K562 (cell line): ENCODE results near the gene FAM90A1. TPM values are rescaled to one million over a fixed set of nuclear protein-coding genes. Genes with fewer than 3 reads are reported as not detected.
"Not testable (repeated sequence)": the region's sequence is repeated elsewhere in the genome, so short reads cannot be mapped to it uniquely, and the experiment has no call there.

Source experiments
- ATAC-seq: fragments of 200-7000 bp; cut with Tn5 transposase; 3 replicates; pipeline ENCODE4 v1.9.1; 2020; ENCODE audit warnings: moderate library complexity
- BruUV-seq: library from RNA; stranded (reverse); fragments of 400-500 nt; replicated peaks from 2 replicates; lab custom pipeline; 2021; lab: Mats Ljungman, UMichigan
- CTCF ChIA-PET: fragments of 300-600 bp; formaldehyde crosslinking; extraction: SDS; loops from one replicate; lab custom pipeline; 2021; ENCODE audit warnings: low intra/inter-chr PET ratio; lab: Yijun Ruan, JAX
- POLR2A ChIA-PET: fragments of 300-600, 350-650 bp; sonication (Branson Sonifier 250); formaldehyde crosslinking; extraction: SDS; loops from one replicate; lab custom pipeline; 2021; ENCODE audit warnings: antibody characterized with exemption, inconsistent platforms; lab: Yijun Ruan, JAX
- DNase-seq, 4 experiments: peaks; one replicate each; pipeline versions ENCODE4 v3.0.0 to v3.0.0-alpha.2; 2011 to 2018; ENCODE audit warnings: low spot score in 3 of 4, mixed read lengths in 3 of 4; ENCODE audit errors: extremely low read depth in 1 of 4
- FAIRE-seq: peaks from 2 replicates; lab custom pipeline; 2011; peaks lifted over from hg19 to GRCh38; lab: Jason Lieb, UNC
- H2AFZ ChIP-seq: 2 replicates; pipeline ENCODE4 v1.6.0; 2011; ENCODE audit warnings: low read depth, low read length, control low read depth, inconsistent platforms
- H3K27ac ChIP-seq: fragments of 200-600 bp; 3 replicates; pipeline ENCODE4 v1.8.0; 2011; ENCODE audit warnings: low read depth, mild to moderate bottlenecking, control low read depth, inconsistent platforms, low read length, moderate library complexity, mixed read lengths; ENCODE audit errors: extremely low read depth
- H3K27me3 ChIP-seq, 2 experiments: fragments of 300-600 bp in 1 of 2; 2 replicates in 1 of 2; 3 replicates in 1 of 2; pipeline versions ENCODE4 v1.6.0 to v1.8.0; 2011; ENCODE audit warnings: inconsistent platforms in 2 of 2, low read length in 2 of 2, mild to moderate bottlenecking in 1 of 2, mixed read lengths in 1 of 2, moderate library complexity in 1 of 2; ENCODE audit not compliant: control insufficient read depth in 2 of 2, insufficient read depth in 2 of 2
- H3K36me3 ChIP-seq: fragments of 300-600 bp; 3 replicates; pipeline ENCODE4 v1.8.0; 2011; ENCODE audit warnings: mild to moderate bottlenecking, low read length, inconsistent platforms; ENCODE audit not compliant: control insufficient read depth, insufficient read depth
- H3K4me1 ChIP-seq, 2 experiments: fragments of 200-600 bp in 1 of 2; replicated peaks in 1 of 2; 2 replicates in 1 of 2; 3 replicates in 1 of 2; pipeline versions ENCODE4 v1.5.1 to v1.8.0; 2011; ENCODE audit warnings: inconsistent platforms in 2 of 2, low read length in 2 of 2, mild to moderate bottlenecking in 1 of 2, mixed read lengths in 1 of 2, moderate library complexity in 1 of 2; ENCODE audit not compliant: control insufficient read depth in 2 of 2, insufficient read depth in 2 of 2
- H3K4me2 ChIP-seq: 2 replicates; pipeline ENCODE4 v1.6.1; 2011; ENCODE audit warnings: low read length, control low read depth, inconsistent platforms, mixed read lengths; ENCODE audit not compliant: insufficient read depth
- H3K4me3 ChIP-seq: fragments of 200-600 bp; sonication (generic), shearing (Covaris generic); 2 replicates; pipeline ENCODE4 v1.5.1; 2016; ENCODE audit warnings: control low read depth, inconsistent platforms
- H3K79me2 ChIP-seq: fragments of 200-600 bp; 3 replicates; pipeline ENCODE4 v1.8.0; 2011; ENCODE audit warnings: low read length, inconsistent platforms; ENCODE audit not compliant: control insufficient read depth, insufficient read depth
- H3K9ac ChIP-seq, 2 experiments: 2 replicates each; pipeline versions ENCODE4 v1.6.0 to v1.6.1; 2011; ENCODE audit warnings: low read depth in 2 of 2, low read length in 2 of 2, control low read depth in 1 of 2, inconsistent platforms in 1 of 2, mild to moderate bottlenecking in 1 of 2, mixed read lengths in 1 of 2; ENCODE audit not compliant: insufficient read depth in 1 of 2
- H3K9me1 ChIP-seq: one replicate; pipeline ENCODE4 v1.6.0; 2011; ENCODE audit warnings: inconsistent platforms, mild to moderate bottlenecking, low read length, moderate library complexity; ENCODE audit not compliant: control insufficient read depth, insufficient read depth
- H3K9me3 ChIP-seq: replicated peaks from 2 replicates; pipeline ENCODE4 v1.5.1; 2011; ENCODE audit warnings: low read depth, low read length, inconsistent platforms; ENCODE audit not compliant: control insufficient read depth, insufficient read depth
- H4K20me1 ChIP-seq: replicated peaks from 2 replicates; pipeline ENCODE4 v1.6.1; 2011; ENCODE audit warnings: low read length, inconsistent platforms, mixed read lengths; ENCODE audit not compliant: control insufficient read depth, insufficient read depth
- ATF7 ChIP-seq: fragments of 450-650 bp; IDR thresholded peaks from 2 replicates; pipeline ENCODE4 v1.7.1; 2014; ENCODE audit warnings: mild to moderate bottlenecking, moderate library complexity
- CEBPG ChIP-seq, 3 experiments: fragments of 200-800 bp in 1 of 3; sonication (Bioruptor generic) in 1 of 3; sonication (generic) in 1 of 3; formaldehyde crosslinking in 1 of 3; IDR thresholded peaks in 2 of 3; conservative IDR thresholded peaks in 1 of 3; 2 replicates each; pipeline versions ENCODE4 v1.6.1 to v1.8.0; 2016 to 2022; ENCODE audit warnings: missing compliant biosample characterization in 2 of 3, missing genetic modification characterization in 2 of 3, mild to moderate bottlenecking in 1 of 3, missing genetic modification reagents in 1 of 3
- CTBP1 ChIP-seq: fragments of 450-650 bp; IDR thresholded peaks from 2 replicates; pipeline ENCODE4 v1.6.1; 2016; ENCODE audit warnings: borderline replicate concordance
- L3MBTL2 ChIP-seq: fragments of 450-650 bp; IDR thresholded peaks from 2 replicates; pipeline ENCODE4 v1.6.1; 2016; ENCODE audit warnings: mild to moderate bottlenecking, moderate library complexity
- NR2C1 ChIP-seq, 2 experiments: fragments of 450-650 bp; IDR thresholded peaks; 2 replicates each; pipeline ENCODE4 v1.6.1; 2017; ENCODE audit warnings: mild to moderate bottlenecking in 2 of 2, antibody characterized with exemption in 1 of 2, inconsistent platforms in 1 of 2, missing compliant biosample characterization in 1 of 2, missing genetic modification characterization in 1 of 2
- TRIM24 ChIP-seq, 2 experiments: fragments of 450-650 bp; IDR thresholded peaks; 2 replicates each; pipeline ENCODE4 v1.6.1; 2016
- ZNF175 ChIP-seq: fragments of 200-800 bp; sonication (Bioruptor generic); IDR thresholded peaks from 2 replicates; pipeline ENCODE4 v1.6.1; 2016; ENCODE audit warnings: low read depth, mild to moderate bottlenecking, missing genetic modification characterization, missing compliant biosample characterization
- WGBS: fragments of 100-300 bp; shearing (Covaris generic); methylation state at CpG from one replicate; pipeline ENCODE4 v1.1.6; 2016; ENCODE audit warnings: low coverage, mixed read lengths; ENCODE audit not compliant: insufficient coverage; ENCODE audit errors: missing lambda C conversion rate; 5-methylcytosine and 5-hydroxymethylcytosine counted together
- in situ Hi-C: fragments of 300-500 bp; cut with MboI; formaldehyde crosslinking; loops from 4 replicates; pipeline ENCODE4 v1.15.0; 2018; ENCODE audit warnings: inconsistent platforms, mixed read lengths
- intact Hi-C: fragments of 100-400 bp; cut with micrococcal nuclease; formaldehyde crosslinking; loops from 2 replicates; pipeline ENCODE4 v1.14.2; 2022
- polyA plus RNA-seq, 8 experiments: library from polyadenylated mRNA; depleted of rRNA in 4 of 8; stranded (reverse) in 5 of 8; unstranded in 3 of 8; fragments of >200 nt; fragmentation: Nextera tagmentation in 2 of 8; fragmentation: Illumina TruSeq in 1 of 8; extraction: Ambion mirVana in 2 of 8; extraction: Trizol in 1 of 8; gene quantifications; 2 replicates each; pipeline versions ENCODE4 v1.2.1 to v1.2.3, GENCODE V29; 2011 to 2014; ENCODE audit warnings: inconsistent platforms in 1 of 8, missing spikeins in 1 of 8
- total RNA-seq, 7 experiments: library from RNA; depleted of rRNA in 6 of 7; stranded (reverse); fragments of >200 nt in 6 of 7; fragmentation: Illumina TruSeq in 2 of 7; extraction: Trizol in 2 of 7; gene quantifications; 2 replicates each; pipeline versions ENCODE4 v1.2.1 to v1.2.3, GENCODE V29; 2011 to 2021; ENCODE audit warnings: low replicate concordance in 1 of 7
- TF ChIP-seq, protein P1 (sequence below): fragments of 450-650 bp; formaldehyde crosslinking; IDR thresholded peaks from 2 replicates; pipeline ENCODE4 v1.4.0; 2022; ENCODE audit warnings: mild to moderate bottlenecking, moderate library complexity
- TF ChIP-seq, protein P2 (sequence below), 2 experiments: fragments of 450-650 bp in 1 of 2; sonication (generic) in 1 of 2; formaldehyde crosslinking in 1 of 2; IDR thresholded peaks in 1 of 2; conservative IDR thresholded peaks in 1 of 2; 2 replicates each; pipeline versions ENCODE4 v1.6.1 to v1.8.1; 2016 to 2023; ENCODE audit warnings: mild to moderate bottlenecking in 2 of 2, moderate library complexity in 2 of 2, inconsistent platforms in 1 of 2, missing genetic modification reagents in 1 of 2

Gene FAM90A1
- total and polyA plus RNA-seq, 9 of the 15 experiments (the other 6 are each of a cell fraction or from before 2014, with no cell fraction given) = 0.01 to 0.16 (median 0.04) TPM; not detected in 4

DNA sequence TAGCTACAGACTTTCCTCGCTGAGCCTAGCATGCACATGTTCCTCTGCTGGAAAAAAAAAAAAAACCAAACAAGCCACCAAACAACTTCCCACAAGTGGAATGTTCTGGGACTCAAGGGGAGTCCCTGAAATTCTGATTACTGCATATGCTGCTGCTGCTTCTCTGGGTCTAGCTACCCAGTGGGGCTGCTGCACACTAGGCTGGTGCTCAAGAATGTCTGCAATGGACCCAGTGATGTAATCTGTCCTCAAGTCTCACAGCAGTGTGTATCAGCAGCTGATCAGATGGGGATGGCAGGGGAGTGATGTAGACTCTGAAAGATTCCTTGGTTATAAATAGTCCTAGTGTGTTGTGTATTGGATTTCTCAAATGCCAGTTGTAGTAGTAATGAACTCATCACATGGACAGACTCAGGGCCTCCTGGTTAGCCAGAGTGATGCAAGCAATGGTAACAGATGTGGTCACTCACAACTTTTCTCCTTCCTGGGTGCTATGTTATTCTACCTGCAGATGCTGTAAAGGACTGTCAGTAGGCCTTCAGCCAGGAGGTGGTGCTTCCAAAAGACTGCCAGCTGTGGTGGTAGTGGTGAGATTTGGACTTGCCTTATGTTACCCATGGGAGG lies 29.6 kb downstream of the FAM90A1 start:
- BruUV-seq; H3K4me2 ChIP-seq; H3K9me1 ChIP-seq; H2AFZ ChIP-seq; CTCF ChIA-PET; POLR2A ChIA-PET; in situ Hi-C loops; H3K4me1 ChIP-seq; H4K20me1 ChIP-seq; H3K9me3 ChIP-seq; H3K36me3 ChIP-seq; FAIRE-seq; H3K9ac ChIP-seq; ATAC-seq; H3K27ac ChIP-seq; intact Hi-C loops; DNase-seq; H3K4me3 ChIP-seq; H3K27me3 ChIP-seq; H3K79me2 ChIP-seq; TF ChIP-seq NR2C1 (IDR thresholded peaks at IDR 0.05): not testable (repeated sequence)
- TF ChIP-seq TRIM24 (IDR thresholded peaks at IDR 0.05) = peak in 1 of 2 experiments; percentile 39; a peak in 2 of 4 replicates
- 0 out of 2 replicates have a peak, but pooled peaks have one; percentile 33 for TF ChIP-seq L3MBTL2
- 0 out of 2 replicates have a peak, but pooled peaks have one; percentile 20 for TF ChIP-seq CTBP1
- peak; percentile 60; the same call in 1 of the 2 replicates for TF ChIP-seq ATF7
- TF ChIP-seq NR2C1 (tag; IDR thresholded peaks at IDR 0.05) = 0 out of 2 replicates have a peak, but pooled peaks have one; percentile 13
- TF ChIP-seq, protein P1, sequence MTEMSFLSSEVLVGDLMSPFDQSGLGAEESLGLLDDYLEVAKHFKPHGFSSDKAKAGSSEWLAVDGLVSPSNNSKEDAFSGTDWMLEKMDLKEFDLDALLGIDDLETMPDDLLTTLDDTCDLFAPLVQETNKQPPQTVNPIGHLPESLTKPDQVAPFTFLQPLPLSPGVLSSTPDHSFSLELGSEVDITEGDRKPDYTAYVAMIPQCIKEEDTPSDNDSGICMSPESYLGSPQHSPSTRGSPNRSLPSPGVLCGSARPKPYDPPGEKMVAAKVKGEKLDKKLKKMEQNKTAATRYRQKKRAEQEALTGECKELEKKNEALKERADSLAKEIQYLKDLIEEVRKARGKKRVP (CRISPR knock-in tag) = 0 out of 2 replicates have a peak, but pooled peaks have one; percentile 26
- peak; percentile 87 for TF ChIP-seq CEBPG (CRISPR knock-in tag; IDR thresholded peaks at IDR 0.05)
- peak in 1 of 2 experiments; percentile 86; a peak in 2 of 4 replicates for TF ChIP-seq CEBPG (tag; conservative IDR thresholded peaks at IDR 0.05 in 1 of 2, IDR thresholded peaks at IDR 0.05 in 1 of 2)
- 0 out of 2 replicates have a peak, but pooled peaks have one; percentile 32 for TF ChIP-seq ZNF175
- TF ChIP-seq, protein P2, sequence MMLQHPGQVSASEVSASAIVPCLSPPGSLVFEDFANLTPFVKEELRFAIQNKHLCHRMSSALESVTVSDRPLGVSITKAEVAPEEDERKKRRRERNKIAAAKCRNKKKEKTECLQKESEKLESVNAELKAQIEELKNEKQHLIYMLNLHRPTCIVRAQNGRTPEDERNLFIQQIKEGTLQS (IDR thresholded peaks at IDR 0.05) = peak; percentile 71; the same call in 1 of the 2 replicates
- TF ChIP-seq, protein P2 (CRISPR knock-in tag; conservative IDR thresholded peaks at IDR 0.05) = not testable (repeated sequence)
- WGBS = 13% methylated on average over 1 of the region's 1 CpG
